GM18511 (cell line): Measurements from ENCODE around the gene APBB2.

Experiments
- ATAC-seq: cut with Tn5 transposase; IDR thresholded peaks from one replicate; pipeline ENCODE4 v1.9.1; 2021; ENCODE audit warnings: mild to moderate bottlenecking, moderate library complexity; ENCODE audit not compliant: unreplicated experiment

The APBB2 gene

DNA sequence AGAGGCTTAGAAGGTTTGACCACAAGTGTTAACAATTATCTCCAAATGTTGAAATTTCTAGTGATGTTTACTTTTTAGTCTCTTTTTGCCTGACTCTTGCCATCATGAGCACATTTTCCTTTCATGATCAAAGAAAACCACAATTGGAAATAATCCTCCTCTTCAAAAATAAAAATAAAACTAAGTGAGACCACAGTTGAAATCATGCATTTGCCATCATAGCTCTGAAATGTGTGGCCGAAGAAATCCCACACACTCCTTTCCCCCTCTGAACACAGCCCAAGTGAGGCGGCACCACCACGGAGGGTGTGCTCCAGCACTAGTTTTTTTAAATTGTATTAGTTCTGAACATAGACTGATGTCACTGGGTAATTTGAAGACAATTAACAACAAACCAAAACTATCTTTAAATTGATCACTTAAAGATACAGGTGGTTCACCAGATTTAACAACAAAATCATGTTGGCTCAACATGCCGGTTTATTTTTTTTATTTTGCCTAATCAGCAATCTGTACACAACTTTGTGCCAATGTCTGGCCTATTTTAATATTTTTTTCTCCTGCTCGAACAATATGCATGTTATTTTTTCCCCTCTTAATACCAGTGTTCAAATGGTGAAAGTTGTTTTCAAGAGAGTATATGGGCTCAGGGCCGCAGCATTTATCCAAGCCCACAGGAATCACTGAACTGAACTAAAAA is 17.6 kb downstream of the APBB2 start:
- no peak for ATAC-seq

DNA sequence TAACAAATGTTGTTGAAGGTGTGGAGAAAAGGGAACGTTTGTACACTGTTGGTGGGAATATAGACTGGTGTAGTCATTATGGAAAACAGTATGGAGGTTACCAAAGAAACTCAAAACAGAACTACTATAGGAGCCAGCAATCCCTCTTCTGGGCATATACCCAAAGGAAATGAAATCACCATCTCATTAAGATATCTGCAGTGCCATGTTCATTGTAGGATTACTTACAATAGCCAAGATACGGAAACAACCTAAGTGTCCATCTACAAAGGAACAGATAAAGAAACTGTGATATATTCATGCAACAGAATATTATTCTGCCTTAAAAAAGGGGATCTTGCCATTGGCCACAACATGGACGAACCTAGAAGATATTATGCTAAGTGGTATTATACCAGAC is 22.2 kb downstream of the APBB2 start:
- no peak for ATAC-seq

DNA sequence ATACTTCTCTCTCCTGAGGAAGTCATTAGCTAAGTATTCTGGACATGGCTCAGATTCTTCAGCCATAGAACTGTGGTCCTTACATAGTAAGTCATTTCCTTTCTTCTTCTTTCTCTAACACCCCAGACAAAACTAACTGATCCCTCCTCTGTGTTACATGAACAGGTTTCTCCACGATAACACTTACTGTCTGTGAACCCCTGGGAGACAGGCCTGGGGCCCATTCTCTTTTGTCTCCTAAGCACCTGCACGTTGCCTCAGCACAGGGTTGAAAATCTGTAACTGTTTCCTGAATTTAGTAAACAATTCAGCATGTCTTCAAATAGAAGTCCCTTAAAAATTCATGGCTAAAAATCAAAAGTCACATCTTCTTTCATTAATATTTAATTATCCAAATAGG is 24.7 kb downstream of the APBB2 start:
- ATAC-seq, result peak; percentile 33

DNA sequence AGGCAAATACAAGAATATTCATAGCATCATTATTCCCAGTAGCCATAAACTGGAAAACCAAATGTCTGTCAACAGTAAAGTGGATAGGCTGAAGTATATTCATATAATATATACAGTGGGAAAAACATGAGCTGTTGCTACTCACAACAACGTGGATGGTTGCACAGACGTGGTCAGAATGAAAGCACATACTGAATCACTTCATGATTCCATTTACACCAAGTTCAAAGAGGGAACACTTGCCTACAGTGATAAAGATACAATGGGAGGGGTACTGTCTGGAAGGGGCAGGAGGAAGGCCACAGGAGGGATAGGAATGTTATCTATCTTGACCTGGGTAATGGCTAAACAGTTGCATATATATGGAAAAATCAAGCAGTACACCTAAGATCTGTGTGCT is 25.3 kb downstream of the APBB2 start:
- peak; percentile 63 for ATAC-seq

DNA sequence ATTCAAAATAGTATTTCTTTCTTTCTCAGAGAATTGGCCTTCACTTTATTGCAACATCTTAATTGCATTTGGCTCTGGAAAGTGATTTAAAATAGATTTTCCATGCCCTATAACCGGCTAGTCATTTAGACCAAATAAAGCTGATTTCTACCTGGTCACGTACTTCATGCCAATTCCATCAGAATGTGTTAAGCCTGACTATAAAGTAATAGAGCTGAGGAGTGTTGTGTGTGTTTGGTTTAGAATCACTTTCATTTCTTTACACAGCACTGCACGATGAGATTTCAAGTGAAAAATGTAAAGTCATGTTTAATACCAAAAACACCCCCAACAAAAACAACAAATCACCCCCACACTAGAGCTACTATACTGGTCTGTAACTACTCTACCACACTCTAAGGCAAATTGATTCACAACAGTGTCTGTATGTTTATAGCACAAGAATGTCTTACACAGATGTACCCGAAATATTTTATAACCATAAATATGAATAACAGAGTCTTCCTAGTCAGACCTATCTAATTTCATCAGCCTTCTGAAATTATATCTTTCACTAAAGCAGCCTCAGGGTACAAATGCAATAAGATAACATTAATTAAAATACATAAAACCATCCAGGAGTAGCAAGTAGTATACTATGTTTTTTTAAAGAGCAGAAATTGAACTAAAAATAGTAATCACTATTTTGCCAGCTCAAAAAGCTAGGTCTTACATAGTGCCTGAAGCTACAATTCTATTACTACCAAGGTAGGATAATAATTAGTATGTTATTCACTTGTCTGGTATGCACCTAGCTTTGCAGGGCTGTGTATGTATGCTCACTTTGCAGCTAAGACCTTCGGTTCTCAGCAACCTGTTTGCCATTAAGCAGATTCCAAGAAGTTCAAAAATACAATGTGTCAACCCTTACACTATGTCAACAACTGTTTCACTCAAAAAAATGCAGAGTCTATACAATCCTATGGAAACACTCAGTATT is 28.4 kb downstream of the APBB2 start:
- ATAC-seq, result no peak

DNA sequence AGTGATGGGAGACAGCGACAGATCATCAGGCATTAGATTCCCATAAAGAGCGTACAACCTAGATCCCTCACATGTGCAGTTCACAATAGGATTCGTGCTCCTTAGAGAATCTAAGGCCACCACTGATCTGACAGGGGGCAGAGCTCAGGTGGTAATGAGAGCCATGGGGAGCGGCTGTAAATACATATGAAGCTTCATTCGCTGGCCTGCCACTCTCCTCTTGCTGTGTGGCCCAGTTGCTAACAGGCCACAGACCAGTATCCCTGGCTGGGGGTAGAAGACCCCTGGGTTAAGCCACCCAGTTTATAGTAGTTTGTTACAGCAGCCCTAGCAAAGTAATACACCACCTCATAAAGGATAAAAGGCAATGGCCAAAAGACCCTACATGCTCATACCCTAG is 30.3 kb downstream of the APBB2 start:
- ATAC-seq, result no peak

DNA sequence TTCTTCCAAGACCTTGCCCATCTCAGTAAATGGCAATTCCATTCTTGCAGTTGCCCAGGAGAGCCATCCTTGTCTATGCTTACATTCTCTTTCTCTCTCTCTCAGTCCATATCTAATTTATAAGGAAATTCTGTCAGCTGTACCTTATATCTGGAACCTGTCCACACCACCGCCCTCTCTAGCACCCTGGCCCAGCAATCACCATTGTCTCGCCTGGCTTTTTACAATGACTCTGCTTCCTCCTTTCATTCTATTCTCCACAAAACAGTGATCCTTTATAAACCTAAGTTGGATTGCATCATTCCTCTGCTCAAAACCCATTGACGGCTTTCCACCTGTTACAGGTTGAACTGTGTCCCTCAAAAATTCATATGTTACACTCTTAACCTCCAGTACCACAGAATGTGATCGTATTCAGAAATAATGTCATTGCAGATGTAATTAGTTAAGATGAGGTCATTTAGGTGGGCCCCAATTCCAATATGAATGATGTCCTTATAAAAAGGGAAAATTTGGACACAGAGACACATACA is 31.3 kb downstream of the APBB2 start:
- ATAC-seq, result no peak

DNA sequence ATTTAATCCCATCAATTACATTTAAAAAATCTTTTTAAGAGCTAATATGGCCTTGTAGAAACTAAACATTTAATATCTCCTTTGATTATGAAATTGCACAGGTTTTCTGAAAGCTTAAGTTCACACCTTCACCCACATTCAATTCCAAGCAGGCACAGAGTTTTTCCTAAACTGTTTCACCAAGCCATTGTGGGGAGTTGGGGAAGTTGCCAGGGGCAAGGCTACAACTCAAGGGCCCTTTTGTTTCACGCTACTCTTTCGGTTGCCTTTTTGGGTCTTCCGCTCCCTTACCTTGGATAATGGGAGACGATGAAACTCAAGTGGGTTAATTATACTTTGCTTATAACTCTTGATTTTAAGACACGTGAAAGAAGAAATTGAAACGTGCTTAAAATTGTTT is 33.3 kb downstream of the APBB2 start:
- no peak for ATAC-seq

DNA sequence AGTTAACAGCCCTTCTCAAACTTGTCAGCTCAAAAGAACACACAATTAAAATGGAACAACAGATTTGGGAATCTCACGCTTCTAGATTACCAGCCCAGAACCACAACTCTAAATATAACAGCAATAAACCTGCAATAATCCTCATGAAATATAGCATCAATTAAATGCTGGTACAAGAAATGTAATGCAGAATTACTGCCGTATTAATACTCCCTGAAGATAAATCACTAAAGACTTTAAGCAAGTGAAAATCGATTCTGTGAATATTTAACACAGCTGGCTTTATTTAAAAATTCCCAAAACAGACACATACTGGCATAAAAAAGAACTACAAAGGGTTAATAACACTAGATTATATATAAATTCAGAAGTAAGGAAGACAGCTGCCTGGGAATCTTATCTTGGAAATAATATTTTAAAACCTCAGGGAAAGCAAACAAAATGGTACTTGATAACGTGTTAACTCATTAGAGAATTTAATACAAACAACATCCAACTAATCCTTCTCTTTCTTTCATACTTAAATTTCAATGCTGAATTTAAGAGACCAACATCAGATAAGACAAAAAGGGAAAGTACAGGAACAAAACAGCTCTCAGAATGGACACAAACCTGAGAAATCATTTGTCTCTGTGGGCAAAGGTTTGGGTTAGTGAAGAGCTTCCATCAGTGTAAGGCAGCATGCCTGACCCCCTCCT is 34.7 kb downstream of the APBB2 start:
- ATAC-seq, result no peak

DNA sequence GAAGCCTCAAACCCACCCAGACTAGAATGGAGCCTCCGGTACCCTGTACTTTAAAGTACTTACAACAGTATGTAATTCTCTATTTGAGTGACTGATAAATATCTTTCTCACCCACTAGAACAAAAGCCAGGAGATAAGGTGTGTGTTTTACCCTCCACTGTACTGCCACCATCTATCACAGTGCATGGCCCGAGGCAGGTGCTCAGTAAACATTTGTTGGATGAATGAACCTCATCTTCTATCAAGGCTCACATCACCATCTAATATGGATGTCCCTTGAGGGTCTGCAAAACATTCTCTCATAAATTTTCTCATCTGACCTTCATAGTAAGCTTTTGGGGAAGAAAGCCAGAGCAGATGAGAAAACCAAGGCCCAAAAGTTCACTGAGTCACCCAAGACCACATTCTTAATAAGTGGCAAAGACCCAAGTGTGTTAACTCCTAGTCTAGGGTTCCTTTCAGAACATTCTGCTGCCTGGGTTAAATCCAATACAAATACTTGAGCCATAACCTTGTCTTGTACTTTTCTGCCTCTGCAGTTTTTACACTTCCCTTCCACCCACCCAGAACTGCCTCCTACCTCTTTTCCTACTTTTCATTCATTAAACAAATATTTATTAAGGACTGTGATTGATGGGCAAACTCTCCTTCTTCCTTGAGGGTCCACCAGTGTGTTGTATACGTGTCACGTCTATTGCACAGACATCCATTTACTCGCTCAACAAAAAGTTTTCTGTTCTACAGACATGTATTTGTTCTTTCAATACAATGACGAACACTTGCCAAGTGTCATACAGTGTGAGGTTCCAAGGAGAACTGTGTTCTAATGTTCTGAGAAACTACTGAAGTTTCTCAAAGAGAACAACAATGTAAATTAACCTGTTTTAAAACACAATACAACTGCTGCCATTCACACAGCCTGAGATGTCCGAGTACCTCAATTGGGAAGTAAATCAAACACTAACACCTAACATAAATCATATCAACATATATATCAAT is 35.7 kb downstream of the APBB2 start:
- no peak for ATAC-seq

DNA sequence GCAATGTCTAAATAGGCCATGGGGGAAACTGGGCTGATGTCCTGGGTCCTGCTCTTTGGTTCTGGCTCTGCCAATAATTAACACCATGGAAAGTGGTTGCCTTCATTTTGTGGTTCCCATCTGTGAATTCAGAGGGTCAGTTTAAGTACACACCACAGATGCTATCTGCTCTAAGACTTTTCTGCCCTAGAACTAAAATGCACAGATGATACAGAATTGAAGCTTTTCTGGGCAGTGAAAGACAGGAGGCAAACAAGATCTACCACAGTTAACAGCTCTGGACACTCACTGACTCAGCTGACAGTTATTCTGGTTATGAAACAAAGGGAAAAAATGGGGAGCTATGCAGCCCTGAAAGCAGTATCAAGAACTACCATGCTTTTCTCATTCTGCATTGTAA is 37.3 kb downstream of the APBB2 start:
- ATAC-seq, result peak; percentile 63

DNA sequence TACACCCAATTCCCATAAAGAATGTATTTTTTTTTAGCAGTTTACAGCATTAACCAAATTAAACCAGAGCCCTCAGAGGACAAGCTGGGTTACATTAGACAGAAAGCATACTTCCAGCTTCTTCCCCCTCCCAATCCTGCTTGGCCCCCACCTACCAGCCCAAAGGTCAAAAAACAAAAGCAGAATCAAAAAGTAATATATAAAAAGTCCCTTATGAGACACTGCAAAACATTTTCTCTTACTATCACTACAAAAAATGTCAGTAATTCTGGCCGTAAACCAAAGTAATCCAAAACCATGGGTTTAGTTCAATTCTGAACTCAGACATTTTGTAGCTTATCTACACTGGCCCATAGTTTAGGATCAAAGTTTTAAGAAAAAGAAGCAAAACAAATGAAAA is 38.0 kb downstream of the APBB2 start:
- no peak for ATAC-seq

DNA sequence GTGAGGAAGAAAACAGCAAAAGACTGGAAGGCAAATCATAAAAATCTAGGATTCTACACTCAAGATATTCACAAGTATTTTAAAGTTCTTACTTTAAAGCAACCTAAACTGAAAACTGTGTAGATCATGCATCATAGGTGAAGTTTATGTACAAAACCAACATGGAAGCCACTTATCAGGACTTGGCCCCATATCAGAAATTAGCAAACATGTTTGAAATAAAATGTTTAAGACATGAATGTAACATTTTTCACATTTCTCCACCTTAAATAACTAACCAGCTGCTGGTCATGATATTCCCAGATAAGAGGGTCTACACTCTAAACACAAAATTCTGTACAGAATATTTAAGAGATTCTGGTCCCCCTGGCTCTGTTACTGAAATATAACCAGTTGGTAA is 38.5 kb downstream of the APBB2 start:
- ATAC-seq, result no peak

DNA sequence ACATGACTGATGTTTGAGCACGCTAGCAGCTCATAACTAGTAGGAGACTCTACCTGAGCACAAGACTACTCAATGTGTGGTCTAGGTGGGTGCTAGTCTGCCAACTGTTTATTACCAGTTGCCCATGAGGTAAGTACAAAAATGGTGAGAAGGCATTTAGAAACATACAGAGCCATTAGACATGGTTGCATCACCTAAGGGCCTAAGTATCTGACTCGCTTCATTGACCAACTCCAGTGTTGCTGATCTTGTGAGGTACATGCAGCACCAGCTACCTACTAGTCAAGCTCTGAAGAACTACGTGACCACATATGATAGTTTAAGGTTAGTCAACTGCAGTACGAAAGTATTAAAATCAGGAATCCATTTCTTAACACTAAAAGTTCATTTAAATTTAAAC is 39.9 kb downstream of the APBB2 start:
- ATAC-seq, result no peak

DNA sequence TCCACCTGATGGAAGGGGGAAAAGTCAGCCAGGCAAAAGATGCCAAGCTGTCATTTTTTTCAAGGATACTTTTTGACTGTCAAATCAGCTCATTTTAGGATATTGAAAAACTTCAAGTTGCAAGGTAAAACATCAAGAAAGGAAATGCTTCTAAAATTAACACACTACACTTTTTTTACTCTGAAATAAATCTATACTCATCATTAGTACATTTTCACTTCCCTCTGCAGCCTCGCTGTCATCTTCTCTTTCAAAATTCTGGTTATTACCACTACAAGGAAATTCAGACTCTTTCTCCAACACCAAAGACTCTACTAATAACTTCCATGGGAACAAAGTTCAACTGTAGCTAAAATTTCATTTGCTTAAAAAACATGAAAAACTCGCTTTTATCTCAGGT is 41.6 kb downstream of the APBB2 start:
- ATAC-seq, result no peak

DNA sequence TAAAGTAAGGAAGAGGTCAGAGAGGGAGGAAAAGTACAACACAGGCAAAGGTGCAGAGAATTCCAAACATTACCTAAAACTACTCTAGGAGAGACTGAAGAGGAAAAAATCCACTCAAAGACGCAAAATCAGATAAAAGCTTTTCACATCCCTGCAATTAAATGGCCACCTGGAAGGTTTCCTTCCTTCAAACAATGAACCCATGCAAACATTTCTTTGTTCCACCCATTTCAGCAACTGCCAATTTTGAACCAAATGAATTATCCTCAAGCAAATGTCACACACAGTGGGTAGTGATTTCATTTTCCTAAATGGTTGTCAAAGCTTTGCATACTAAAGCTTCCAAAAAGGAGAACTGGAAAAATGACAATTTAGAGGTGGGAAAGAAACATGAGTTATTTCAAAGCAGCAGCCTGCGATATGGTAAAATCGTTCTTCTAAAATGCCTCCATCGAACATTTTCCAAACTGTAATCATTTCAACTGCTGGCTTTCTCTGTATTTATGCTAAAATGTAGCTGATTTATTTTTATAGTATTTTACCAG is 45.0 kb downstream of the APBB2 start:
- ATAC-seq, result no peak

DNA sequence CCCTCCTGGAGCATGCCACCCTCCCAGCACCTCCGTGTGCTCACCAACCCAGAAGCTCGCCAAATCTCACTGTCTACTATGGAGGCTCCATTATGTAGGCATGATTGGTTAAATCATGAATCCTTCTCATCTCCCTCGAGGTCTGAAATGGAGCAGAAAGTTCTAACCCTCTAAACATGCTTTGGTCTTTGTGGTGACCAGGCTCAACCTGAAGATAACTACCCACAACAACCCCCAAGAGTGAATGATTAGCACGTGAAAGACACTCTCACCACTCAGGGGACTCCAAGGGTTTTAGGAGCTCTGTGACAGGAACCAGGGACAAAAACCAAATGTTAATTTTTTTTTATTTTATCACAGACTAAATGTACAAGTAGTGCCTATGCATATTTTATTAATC is 47.2 kb downstream of the APBB2 start:
- peak; percentile 50 for ATAC-seq

DNA sequence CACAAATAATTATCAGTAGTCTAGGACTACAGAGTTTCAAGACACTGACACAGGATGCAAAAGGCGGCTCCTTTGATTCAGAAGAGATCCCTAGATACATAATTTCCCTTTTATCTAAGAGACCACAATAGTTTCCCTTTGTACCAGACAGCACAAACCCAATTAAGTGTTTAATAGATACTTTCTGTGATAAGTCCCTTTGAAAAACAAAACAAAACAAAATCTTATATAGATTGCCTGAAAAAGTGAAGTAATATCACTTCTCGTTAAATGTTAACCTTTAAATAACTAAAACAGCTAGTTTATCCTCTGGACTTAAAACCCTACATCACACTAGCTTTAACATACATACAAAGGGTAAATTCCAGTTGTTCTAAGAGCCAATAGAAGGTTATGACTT is 49.9 kb downstream of the APBB2 start:
- no peak for ATAC-seq

DNA sequence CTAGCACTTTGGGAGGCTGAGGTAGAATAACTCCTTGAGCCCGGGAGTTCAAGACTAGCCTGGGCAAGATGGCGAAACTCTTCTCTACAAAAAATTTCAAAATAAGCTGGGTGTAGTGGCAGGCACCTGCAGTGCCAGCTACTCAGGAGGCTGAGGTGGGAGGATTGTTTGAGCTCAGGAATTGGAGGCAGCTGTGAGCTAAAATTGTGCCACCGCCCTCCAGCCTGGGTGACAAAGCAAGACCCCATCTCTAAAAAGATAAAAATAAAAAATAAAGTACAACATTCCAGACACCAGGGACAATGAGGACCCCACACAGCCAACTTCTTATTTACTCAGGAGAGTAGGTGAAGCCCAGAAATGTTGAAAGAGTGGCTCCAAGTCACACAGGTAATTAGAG is 53.0 kb downstream of the APBB2 start:
- ATAC-seq, result no peak

DNA sequence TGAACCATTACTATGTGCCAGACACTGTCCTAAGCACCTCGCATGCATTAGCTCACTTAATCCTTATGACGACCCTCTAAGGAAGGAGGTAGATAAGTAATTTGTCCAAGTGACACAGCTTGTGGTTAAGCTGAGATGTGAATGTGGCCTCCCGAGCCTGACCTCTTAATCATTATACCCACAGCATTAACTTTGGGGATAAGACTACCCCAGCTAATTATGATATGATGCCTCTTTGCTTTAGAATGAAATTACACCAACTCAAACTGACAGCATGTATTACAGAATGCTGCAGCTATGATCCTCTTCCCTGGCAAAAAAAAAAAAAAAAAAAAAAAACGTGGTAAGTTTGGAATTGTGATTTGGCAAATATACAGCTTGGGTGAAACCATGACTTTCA is 53.5 kb downstream of the APBB2 start:
- no peak for ATAC-seq
